ENCODE measurements around the gene SPTBN2.

GRCh38 chr11:66705587-66706335, 23.3 kb downstream of the SPTBN2 start:
- TF ChIP-seq CTCF (conservative IDR thresholded peaks at IDR 0.05) (no peak), EZH2 (IDR thresholded peaks at IDR 0.05; ENCODE audit: low read depth) (no peak)

Measured in PC-9 (cell line).